Dedifferentiated amniotic fluid mesenchymal stem cell (primary cell): ENCODE results near the gene CADM1.

Source experiments
- DNase-seq: peaks from one replicate; pipeline ENCODE4 v3.0.0-alpha.2; 2016; ENCODE audit errors: extremely low spot score

The CADM1 gene

GRCh38 chr11:115208808-115209259 lies 295.4 kb downstream of the CADM1 start:
- no peak for DNase-seq

GRCh38 chr11:115207916-115208315 lies 296.3 kb downstream of the CADM1 start:
- no peak for DNase-seq

GRCh38 chr11:115207166-115207591 lies 297.0 kb downstream of the CADM1 start:
- no peak for DNase-seq

- no peak for DNase-seq
Measured at GRCh38 chr11:115206365-115207022, 297.7 kb downstream of the CADM1 start.

- no peak for DNase-seq
Measured at GRCh38 chr11:115202900-115203552, 301.2 kb downstream of the CADM1 start.

GRCh38 chr11:115202074-115202473 lies 302.1 kb downstream of the CADM1 start:
- DNase-seq, result no peak

- DNase-seq, result no peak
Measured at GRCh38 chr11:115201111-115201792, 303.0 kb downstream of the CADM1 start.

- DNase-seq, result no peak
Measured at GRCh38 chr11:115199481-115200069, 304.6 kb downstream of the CADM1 start.

- DNase-seq, result no peak
Measured at GRCh38 chr11:115198321-115198741, 305.9 kb downstream of the CADM1 start.

GRCh38 chr11:115197433-115197832 lies 306.8 kb downstream of the CADM1 start:
- DNase-seq, result no peak

- no peak for DNase-seq
Measured at GRCh38 chr11:115197031-115197430, 307.2 kb downstream of the CADM1 start.

GRCh38 chr11:115194802-115195110 lies 309.5 kb downstream of the CADM1 start:
- DNase-seq, result no peak

- DNase-seq, result no peak
Measured at GRCh38 chr11:115193914-115194801, 310.1 kb downstream of the CADM1 start.

GRCh38 chr11:115191761-115192160 lies 312.5 kb downstream of the CADM1 start:
- DNase-seq, result no peak

GRCh38 chr11:115190196-115190595 lies 314.0 kb downstream of the CADM1 start:
- DNase-seq, result no peak

- no peak for DNase-seq
Measured at GRCh38 chr11:115188898-115189278, 315.3 kb downstream of the CADM1 start.

- no peak for DNase-seq
Measured at GRCh38 chr11:115188188-115188897, 315.9 kb downstream of the CADM1 start.

- no peak for DNase-seq
Measured at GRCh38 chr11:115185931-115186330, 318.3 kb downstream of the CADM1 start.

GRCh38 chr11:115185507-115185906 lies 318.7 kb downstream of the CADM1 start:
- DNase-seq, result no peak

GRCh38 chr11:115184901-115185300 lies 319.3 kb downstream of the CADM1 start:
- no peak for DNase-seq

- DNase-seq, result no peak
Measured at GRCh38 chr11:115183830-115184229, 320.4 kb downstream of the CADM1 start.
